Measurements from ENCODE around the gene UQCRC2. TPM values are rescaled to one million over a fixed set of nuclear protein-coding genes. Genes with fewer than 3 reads are reported as not detected.

Gene UQCRC2
- total RNA-seq, 1 experiment from 2014 or later = 167 TPM

DNA sequence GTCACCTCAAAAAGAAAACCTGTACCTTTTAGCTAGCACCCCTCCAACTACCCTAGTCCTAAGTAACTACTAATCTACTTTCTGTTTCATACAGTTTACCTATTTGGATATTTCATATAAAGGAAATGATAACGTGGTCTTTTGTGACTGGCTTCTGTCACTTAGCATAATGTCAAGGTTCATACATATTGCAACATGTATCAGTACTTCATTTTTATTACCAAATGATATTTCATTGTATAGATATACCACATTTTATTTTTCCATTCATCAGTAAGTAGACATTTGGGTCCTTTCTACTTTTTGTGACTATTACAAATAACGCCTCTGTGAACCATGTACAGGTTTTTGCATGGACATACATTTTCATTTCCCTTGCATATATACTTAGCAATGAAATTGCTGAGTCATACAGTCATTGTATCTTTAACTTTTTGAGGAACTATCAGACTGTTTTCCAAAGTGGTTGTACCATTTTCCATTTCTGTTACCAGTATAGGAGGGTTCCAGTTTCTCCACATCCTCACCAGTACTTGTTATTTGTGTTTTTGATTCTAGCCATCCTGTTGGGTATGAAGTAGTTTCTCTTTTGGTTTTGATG lies 78.4 kb downstream of the UQCRC2 start:
- no peak overlapping the region for H3K9ac ChIP-seq (ENCODE audit: low read length)
- no peak for DNase-seq
- H3K79me2 ChIP-seq (ENCODE audit: low read length) = no peaks in the 10 kb centered on the region
- no peak overlapping the region for H3K4me2 ChIP-seq (ENCODE audit: low read depth, low read length, poor library complexity, severe bottlenecking)
- H3K4me3 ChIP-seq (ENCODE audit: low read length) = no peak overlapping the region
- H3K4me1 ChIP-seq (ENCODE audit: low read length) = no peaks in the 10 kb centered on the region
- no peaks in the 10 kb centered on the region for H3K9me3 ChIP-seq (ENCODE audit: low read length)
- no peaks in the 10 kb centered on the region for H3K9me2 ChIP-seq (replicated peaks; ENCODE audit: insufficient read depth, low read length)
- no peaks in the 10 kb centered on the region for H3K27me3 ChIP-seq (ENCODE audit: low read length)
- no peak overlapping the region for H2AFZ ChIP-seq (ENCODE audit: low read length)
- no peaks in the 10 kb centered on the region for H3K36me3 ChIP-seq (ENCODE audit: insufficient read depth, low read length)
- peaks cover 15% of the 10 kb centered on the region for H4K20me1 ChIP-seq (ENCODE audit: insufficient read depth, low read depth, low read length)
- H3K27ac ChIP-seq (ENCODE audit: low read length) = no peak overlapping the region

Other genes with a start within 250 kb of the UQCRC2 start
- gene NPIPB4, start 95.6 kb upstream of the UQCRC2 start, total RNA-seq (2014; rRNA removed; shearing (Covaris generic); ENCODE audit: low replicate concordance) = 51.0 and 52.5 TPM in 2 replicates
- not detected in 2 replicates for gene PDZD9, start 47.8 kb downstream of the UQCRC2 start, total RNA-seq (2014; rRNA removed; shearing (Covaris generic); ENCODE audit: low replicate concordance)
- 8.7 and 13.9 TPM in 2 replicates for gene MOSMO, start 54.8 kb downstream of the UQCRC2 start, total RNA-seq (2014; rRNA removed; shearing (Covaris generic); ENCODE audit: low replicate concordance)
- not detected in 2 replicates for gene VWA3A, start 139.2 kb downstream of the UQCRC2 start, total RNA-seq (2014; rRNA removed; shearing (Covaris generic); ENCODE audit: low replicate concordance)
- gene SDR42E2, start 209.1 kb downstream of the UQCRC2 start, total RNA-seq (2014; rRNA removed; shearing (Covaris generic); ENCODE audit: low replicate concordance) = not detected in 2 replicates